Hepatic stellate cell (primary cell): ENCODE data around the gene LIPE.

ENCODE experiments used
- DNase-seq: peaks from one replicate; pipeline ENCODE4 v3.0.0; 2011; ENCODE audit warnings: low spot score

Gene LIPE

GRCh38 chr19:42380155-42380554 lies 47.0 kb downstream of the LIPE start:
- DNase-seq, result no peak

GRCh38 chr19:42378225-42379215 lies 48.7 kb downstream of the LIPE start:
- no peak for DNase-seq

GRCh38 chr19:42376177-42376555 lies 51.0 kb downstream of the LIPE start:
- no peak for DNase-seq

GRCh38 chr19:42375415-42376176 lies 51.6 kb downstream of the LIPE start:
- no peak for DNase-seq

- no peak for DNase-seq
Measured at GRCh38 chr19:42374826-42375376, 52.3 kb downstream of the LIPE start.

DNA sequence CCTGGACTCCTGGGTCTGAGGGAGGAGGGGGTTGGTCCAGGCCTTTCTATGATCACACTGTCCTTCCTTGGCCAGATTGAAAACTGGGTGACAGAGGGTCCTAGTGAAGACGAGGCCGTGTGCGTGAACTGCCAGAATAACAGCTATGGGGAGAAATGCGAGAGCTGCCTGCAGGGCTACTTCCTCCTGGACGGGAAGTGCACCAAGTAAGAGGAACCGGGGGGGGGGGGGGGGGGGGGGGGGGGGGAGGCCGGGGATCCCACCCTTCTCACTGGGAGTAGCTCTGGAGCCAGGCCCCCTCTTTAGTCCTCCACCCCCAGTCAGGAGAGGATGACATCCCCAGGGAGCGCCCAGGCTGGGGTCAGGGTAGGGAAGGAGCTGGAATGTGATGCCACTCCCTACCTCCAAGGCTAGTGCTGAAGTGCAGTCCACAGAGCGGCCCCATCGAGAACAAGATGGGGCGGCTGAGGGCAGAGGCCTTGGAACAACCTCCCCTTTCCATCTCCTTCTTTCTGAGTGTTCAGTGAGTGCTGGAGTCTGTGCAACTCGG lies 56.5 kb downstream of the LIPE start:
- no peak for DNase-seq

DNA sequence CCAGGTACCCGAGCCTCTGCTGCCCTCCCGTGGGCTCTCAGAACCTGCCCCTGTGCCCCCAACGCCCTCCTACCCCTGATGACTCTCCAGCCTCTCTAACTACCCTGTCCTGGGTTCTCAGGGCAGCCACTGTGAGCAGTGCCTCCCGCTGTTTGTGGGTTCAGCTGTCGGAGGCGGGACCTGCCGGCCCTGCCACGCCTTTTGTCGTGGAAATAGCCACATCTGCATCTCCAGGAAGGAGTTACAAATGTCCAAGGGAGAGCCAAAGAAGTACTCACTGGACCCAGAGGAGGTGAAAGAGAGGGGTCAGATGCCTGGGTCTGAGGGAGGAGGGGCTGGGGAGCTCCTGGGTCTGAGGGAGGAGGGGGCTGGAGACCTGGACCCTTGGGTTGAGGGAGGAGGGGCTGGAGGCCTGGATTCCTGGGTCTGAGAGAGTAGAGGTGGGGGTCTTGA lies 57.1 kb downstream of the LIPE start:
- no peak for DNase-seq

DNA sequence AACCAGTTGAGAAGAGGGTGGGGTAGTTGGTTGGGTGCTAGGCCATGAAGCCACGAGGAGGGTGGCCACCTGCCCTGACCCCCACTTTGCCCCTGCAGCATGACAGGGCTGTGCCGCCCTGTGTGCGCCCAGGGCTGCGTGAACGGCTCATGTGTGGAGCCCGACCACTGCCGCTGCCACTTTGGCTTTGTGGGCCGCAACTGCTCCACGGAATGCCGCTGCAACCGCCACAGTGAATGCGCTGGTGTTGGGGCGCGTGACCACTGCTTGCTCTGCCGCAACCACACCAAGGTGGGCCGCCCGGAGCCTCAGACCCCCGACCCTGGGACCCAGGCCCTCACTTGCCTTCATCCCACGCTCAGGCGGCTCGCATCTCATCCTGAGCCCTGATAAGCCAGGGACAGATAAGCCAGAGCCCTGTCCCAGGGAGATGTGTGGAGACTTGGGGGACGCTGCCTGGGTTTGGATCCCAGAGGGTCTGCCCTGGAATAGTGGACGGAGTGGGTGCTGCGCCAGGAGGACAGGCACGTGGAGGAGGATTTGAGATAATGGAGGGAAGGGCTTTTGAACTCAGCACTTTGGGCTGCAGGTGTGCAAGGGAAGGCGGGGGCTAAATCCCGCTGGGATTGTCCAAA lies 57.6 kb downstream of the LIPE start:
- DNase-seq, result no peak

GRCh38 chr19:42368765-42369164 lies 58.4 kb downstream of the LIPE start:
- no peak for DNase-seq

DNA sequence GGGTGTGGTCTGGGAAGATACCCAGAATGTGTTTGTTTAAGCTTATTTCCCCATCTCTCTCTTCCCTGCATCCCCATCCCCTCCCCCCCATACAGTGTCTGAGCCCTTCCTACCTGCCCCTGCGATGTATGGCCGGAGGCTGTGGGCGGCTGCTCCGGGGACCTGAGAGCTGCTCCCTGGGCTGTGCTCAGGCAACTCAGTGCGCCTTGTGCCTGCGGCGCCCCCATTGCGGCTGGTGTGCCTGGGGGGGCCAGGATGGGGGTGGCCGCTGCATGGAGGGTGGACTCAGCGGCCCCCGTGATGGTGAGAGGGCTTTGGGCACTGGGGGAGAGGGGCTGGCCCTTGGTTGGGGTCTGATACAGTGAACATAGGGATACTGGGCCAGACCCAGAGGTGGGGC lies 58.8 kb downstream of the LIPE start:
- DNase-seq, result no peak

GRCh38 chr19:42367929-42368328 lies 59.3 kb downstream of the LIPE start:
- no peak for DNase-seq

DNA sequence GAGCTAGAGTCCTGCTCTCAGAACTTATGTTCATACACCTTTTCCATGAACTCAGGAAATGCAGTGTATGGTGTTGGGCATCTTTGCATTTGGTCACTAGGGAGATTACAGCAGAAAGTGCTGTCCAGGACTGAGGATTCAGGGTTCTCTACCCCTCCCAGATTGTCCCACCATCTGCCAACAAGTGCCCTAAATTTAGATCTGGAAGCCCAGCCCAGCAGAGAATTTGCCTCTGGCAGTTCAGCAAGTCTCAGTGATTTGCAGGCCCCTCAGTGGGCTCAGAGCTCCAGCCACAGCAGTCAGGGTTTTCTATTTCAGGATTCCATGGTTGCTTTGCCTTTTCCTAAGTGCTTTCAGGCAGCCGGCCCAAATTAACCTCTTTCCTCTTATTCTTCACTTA lies 60.5 kb downstream of the LIPE start:
- DNase-seq, result no peak

DNA sequence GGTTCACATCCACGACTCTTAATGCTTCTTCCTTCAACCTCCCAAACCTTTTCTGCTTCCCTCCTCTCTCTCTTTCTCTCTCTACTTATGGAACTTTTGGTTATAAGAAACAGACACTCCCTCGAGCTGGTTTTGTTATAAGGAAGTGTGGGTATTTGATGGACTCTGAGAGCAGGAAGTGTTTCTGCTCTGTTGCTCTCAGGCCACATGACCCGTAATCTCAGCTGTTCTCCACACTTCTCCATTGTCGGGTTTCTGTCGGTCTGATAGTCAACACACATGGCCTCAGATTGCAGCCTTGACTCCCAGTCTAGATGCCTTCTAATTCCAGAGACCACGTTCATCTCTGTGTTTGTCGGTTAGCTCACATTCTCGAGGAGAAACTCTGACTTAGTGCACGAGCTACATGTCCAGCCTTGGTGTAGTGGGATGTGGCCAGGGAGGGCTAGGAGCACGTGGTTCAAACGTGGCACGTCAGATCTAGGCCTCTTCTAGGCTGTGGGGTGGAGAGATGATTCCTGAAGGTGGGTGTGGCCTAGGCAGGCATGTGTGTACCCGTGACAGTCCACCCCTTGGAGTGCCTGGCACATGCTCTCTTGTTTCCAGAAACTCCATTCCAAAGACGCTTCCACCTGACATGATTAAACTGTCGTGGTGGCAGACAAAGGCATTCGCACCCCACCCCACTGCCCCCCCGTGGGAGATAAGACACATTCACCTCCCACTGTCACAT lies 63.4 kb downstream of the LIPE start:
- no peak for DNase-seq

DNA sequence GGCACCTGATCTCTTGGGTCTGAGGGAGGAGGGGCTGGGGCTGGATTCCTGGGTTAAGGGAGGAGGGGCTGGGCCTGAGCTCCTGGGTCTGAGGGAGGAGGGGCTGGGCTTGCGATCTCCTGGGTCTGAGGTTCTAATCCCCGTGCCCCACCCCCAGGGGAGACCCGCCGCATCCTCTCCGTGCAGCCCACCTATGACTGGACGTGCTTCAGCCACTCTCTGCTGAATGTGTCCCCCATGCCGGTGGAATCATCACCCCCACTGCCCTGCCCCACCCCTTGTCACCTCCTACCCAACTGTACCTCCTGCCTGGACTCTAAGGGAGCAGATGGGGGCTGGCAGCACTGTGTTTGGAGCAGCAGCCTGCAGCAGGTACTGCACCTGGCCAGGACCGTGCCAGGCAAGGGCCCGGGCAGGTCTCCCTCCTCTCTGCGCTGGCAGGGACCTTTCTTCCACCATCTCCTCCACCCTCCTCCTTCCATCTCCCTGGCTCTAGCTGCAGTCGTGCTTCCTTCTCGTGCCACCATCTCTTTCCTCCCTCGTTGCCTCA lies 64.2 kb downstream of the LIPE start:
- no peak for DNase-seq

DNA sequence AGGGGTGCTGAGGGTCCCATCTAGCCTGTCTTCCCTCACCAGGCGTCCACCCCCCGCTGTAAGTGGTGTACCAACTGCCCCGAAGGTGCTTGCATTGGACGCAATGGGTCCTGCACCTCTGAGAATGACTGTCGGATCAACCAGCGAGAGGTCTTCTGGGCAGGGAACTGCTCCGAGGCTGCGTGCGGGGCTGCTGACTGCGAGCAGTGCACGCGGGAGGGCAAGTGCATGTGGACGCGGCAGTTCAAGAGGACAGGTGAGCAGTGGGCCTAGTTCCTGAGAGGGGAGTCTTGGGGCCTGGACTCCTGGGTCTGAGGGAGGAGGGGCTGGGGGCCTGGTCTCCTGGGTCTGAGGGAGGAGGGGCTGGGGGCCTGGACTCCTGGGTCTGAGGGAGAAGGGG lies 64.8 kb downstream of the LIPE start:
- DNase-seq, result no peak

DNA sequence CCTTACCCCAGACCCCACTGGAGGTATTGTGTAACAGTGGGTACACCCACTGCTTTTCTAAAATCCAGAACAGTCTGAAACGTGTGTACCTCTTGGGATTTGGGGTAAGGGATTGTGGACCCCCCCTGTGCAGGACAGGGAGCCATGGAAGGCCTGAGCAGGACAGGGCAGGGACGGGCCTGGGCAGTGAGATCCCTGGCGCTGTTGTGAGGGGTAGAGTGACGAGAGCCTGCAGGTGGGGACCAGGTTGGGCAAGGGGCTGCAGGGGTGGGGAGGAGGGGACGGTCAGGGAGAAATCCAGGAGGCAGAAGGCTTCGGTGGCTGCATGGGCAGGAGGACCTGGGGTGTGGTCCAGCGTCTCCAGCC lies 65.7 kb downstream of the LIPE start:
- DNase-seq, result no peak

DNA sequence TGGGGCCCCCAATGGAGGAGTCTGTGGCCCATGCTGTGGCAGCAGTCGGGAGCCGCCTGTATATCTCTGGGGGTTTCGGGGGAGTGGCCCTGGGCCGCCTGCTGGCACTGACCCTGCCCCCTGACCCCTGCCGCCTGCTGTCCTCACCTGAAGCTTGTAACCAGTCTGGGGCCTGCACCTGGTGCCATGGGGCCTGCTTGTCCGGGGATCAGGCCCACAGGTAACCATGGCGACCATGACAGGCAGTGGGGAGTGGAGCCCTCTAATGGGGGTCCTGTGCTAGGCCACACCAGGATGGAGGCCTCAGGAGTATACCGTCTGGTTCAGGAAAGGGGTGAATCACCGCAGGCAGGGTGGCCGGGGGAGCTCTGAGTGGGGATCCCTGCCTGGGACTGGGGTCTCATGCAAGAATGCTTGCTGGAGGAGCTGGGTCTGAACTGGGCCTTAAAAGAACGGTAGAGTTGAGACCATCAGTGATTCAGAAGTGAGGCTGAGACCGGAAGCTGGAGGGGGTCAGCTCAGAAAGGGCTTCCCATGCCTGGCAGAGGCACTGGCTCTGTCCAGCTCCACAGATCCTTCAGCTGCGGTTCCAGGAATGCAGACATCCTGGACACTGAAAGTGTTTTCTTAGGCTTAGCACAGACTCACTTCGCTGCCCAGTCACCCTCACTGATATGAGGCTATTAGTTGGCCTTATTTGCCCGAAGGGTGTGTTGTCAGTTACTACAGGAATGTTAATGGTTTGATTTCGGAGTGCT lies 66.2 kb downstream of the LIPE start:
- no peak for DNase-seq

DNA sequence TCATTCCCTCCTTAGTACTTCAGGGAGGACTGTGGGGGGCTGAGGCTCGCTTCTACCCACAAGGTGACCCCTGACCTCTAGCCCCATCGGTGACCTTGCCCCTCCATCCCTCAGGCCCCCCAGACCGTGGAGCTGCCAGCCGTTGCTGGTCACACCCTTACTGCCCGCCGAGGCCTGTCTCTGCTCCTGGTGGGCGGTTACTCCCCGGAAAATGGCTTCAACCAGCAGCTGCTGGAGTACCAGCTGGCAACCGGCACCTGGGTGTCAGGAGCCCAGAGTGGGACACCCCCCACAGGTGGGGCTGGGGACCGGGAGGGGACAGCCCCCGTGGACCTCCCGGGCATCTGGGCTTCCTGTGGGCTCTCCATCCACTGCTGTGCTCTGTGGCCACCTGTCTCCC lies 69.9 kb downstream of the LIPE start:
- DNase-seq, result no peak

- DNase-seq, result no peak
Measured at GRCh38 chr19:42356686-42357085, 70.5 kb downstream of the LIPE start.

GRCh38 chr19:42355896-42356295 lies 71.3 kb downstream of the LIPE start:
- DNase-seq, result no peak
